Measurements from ENCODE around the gene CAND1. TPM values are rescaled to one million over a fixed set of nuclear protein-coding genes. Genes with fewer than 3 reads are reported as not detected.
"Not testable (repeated sequence)": the region's sequence is repeated elsewhere in the genome, so short reads cannot be mapped to it uniquely, and the experiment has no call there.

CAND1 gene
- total RNA-seq, 6 experiments from 2014 or later: 151 to 181 (median 165) TPM

DNA sequence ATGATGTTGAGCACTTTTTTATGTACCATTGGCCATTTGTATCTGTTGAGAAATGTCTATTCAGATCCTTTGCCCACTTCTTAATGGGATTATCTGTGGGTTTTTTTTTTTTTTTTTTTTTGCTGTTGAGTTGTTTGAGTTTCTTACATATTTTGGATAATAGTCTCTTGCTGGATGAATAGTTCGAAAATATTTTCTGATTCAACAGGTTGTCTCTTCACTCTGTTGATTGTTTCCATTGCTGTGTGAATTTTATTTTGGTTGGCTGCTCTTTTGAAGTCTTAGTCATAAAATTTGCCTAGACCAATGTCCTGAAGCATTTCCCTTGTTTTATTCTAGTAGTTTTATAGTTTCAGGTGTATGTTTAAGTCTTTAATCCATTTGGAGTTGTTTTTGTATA, 64.5 kb downstream of the CAND1 start:
- H3K36me3 Mint-ChIP-seq (ENCODE audit: low read depth): peaks cover 13% of the 10 kb centered on the region
- TF ChIP-seq, protein P1, sequence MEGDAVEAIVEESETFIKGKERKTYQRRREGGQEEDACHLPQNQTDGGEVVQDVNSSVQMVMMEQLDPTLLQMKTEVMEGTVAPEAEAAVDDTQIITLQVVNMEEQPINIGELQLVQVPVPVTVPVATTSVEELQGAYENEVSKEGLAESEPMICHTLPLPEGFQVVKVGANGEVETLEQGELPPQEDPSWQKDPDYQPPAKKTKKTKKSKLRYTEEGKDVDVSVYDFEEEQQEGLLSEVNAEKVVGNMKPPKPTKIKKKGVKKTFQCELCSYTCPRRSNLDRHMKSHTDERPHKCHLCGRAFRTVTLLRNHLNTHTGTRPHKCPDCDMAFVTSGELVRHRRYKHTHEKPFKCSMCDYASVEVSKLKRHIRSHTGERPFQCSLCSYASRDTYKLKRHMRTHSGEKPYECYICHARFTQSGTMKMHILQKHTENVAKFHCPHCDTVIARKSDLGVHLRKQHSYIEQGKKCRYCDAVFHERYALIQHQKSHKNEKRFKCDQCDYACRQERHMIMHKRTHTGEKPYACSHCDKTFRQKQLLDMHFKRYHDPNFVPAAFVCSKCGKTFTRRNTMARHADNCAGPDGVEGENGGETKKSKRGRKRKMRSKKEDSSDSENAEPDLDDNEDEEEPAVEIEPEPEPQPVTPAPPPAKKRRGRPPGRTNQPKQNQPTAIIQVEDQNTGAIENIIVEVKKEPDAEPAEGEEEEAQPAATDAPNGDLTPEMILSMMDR (IDR thresholded peaks at IDR 0.05): no peak
- DNase-seq: no peak
- H3K27me3 Mint-ChIP-seq (ENCODE audit: insufficient read depth): no peaks in the 10 kb centered on the region; the same call in 1 of the 2 replicates
- H3K27ac Mint-ChIP-seq: no peak overlapping the region
- H3K4me3 Mint-ChIP-seq: no peak overlapping the region
- H3K9me3 Mint-ChIP-seq: peaks cover 8% of the 10 kb centered on the region
- no peaks in the 10 kb centered on the region for H3K4me1 Mint-ChIP-seq (ENCODE audit: low read depth)

DNA sequence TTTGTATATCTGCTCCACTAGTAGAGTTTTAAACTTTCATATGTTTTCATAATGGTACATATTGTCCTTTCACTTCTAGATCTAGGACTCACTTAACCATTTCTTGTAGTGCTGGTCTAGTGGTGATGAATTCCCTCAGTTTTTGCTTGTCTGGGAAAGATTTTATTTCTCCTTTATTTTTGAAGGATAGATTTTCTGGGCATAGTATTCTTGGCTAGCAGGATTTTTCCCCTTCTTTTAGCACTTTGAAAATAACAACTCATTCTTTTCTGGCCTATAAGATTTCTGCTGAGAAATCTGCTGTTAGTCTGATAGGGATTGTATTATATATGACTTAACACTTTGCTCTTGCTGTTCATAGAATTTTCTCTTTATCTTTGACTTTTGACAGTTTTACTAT, 69.3 kb downstream of the CAND1 start:
- no peaks in the 10 kb centered on the region for H3K4me1 Mint-ChIP-seq (ENCODE audit: low read depth)
- H3K27ac Mint-ChIP-seq: no peak overlapping the region
- no peak overlapping the region for H3K4me3 Mint-ChIP-seq
- H3K9me3 Mint-ChIP-seq: peaks cover 16% of the 10 kb centered on the region
- TF ChIP-seq, protein P1 (IDR thresholded peaks at IDR 0.05): no peak
- DNase-seq: no peak
- peaks cover 2% of the 10 kb centered on the region; the same call in 1 of the 2 replicates for H3K27me3 Mint-ChIP-seq (ENCODE audit: insufficient read depth)
- H3K36me3 Mint-ChIP-seq (ENCODE audit: low read depth): peaks cover 18% of the 10 kb centered on the region

DNA sequence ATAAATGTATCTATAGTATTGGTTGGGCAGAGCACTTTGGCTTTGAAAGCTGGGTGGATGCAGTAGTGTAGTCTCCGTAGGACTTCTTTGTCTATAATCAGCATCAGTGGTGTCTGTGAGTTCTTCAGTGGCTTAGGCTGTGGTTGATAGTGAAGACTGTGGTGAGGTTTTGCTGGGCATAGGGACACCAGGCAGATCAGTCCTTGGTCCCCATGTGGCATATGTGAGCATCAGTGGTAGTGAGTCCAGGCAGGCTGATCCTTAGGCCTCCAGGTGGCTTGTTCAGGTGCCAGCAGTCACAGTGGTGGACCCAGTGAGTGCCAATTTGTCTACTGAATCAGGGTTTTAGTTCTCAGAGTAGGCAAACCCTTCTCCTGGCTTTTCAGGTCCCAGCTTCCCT, 70.4 kb downstream of the CAND1 start:
- Mint-ChIP-seq H3K9me3 (peaks cover 16% of the 10 kb centered on the region), H3K27ac (no peak overlapping the region), H3K27me3 (ENCODE audit: insufficient read depth) (peaks cover 2% of the 10 kb centered on the region; the same call in 1 of the 2 replicates), H3K4me3 (no peak overlapping the region), H3K4me1 (ENCODE audit: low read depth) (no peaks in the 10 kb centered on the region), H3K36me3 (ENCODE audit: low read depth) (peaks cover 18% of the 10 kb centered on the region)
- DNase-seq: no peak
- TF ChIP-seq, protein P1 (IDR thresholded peaks at IDR 0.05): no peak

DNA sequence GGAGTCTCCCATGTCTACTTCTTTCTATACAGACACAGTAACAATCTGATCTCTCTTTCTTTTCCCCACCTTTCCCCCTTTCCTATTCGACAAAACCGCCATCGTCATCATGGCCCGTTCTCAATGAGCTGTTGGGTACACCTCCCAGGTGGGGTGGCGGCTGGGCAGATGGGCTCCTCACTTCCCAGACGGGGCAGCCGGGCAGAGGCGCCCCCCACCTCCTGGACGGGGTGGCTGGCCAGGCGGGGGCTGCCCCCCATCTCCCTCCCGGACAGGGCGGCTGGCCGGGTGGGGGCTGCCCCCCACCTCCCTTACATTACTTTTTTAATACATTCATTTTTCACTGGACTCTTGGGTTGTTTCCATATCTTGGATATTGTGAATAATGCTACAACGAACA, 71.9 kb downstream of the CAND1 start:
- H3K4me3 Mint-ChIP-seq; H3K27me3 Mint-ChIP-seq (ENCODE audit: insufficient read depth); H3K27ac Mint-ChIP-seq; DNase-seq; H3K4me1 Mint-ChIP-seq (ENCODE audit: low read depth): not testable (repeated sequence)
- Mint-ChIP-seq H3K9me3 (peaks cover 16% of the 10 kb centered on the region), H3K36me3 (ENCODE audit: low read depth) (peaks cover 18% of the 10 kb centered on the region)

DNA sequence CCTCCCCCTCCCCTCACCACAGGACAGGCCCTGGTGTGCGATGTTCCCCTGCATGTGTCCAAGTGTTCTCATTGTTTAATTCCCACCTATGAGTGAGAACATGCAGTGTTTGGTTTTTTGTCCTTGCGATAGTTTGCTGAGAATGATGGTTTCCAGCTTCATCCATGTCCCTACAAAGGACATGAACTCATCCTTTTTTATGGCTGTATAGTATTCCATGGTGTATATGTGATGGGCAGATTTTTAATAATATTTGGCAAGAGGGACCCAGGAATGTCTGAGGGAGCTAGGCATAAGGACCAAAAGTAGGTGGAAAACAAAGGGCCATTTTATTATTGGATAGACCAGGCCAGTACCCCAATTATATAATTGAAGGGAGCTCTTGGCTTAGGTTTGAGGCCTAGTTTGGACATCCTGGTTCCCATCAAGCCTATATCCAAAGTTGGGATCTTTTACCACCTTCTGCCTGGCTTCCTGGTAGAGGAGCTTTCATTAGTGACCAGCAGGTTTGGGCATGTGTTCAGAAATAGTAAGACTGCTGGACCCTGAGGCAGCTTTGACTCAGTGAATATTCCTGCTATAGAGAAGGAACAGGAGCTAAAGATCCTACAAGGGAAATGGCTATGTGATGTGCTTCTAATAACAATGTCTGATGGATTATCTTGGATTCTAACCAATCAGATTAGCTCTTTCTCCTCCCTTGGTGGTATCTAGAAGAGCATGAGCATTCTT, 76.0 kb downstream of the CAND1 start:
- TF ChIP-seq, protein P1 (IDR thresholded peaks at IDR 0.05): no peak
- H3K4me3 Mint-ChIP-seq: no peak overlapping the region
- no peak overlapping the region for H3K27ac Mint-ChIP-seq
- no peak for DNase-seq
- peaks cover 3% of the 10 kb centered on the region for H3K27me3 Mint-ChIP-seq (ENCODE audit: insufficient read depth)
- peaks cover 9% of the 10 kb centered on the region; the same call in 1 of the 2 replicates for H3K36me3 Mint-ChIP-seq (ENCODE audit: low read depth)
- H3K9me3 Mint-ChIP-seq: no peaks in the 10 kb centered on the region
- no peaks in the 10 kb centered on the region for H3K4me1 Mint-ChIP-seq (ENCODE audit: low read depth)

DNA sequence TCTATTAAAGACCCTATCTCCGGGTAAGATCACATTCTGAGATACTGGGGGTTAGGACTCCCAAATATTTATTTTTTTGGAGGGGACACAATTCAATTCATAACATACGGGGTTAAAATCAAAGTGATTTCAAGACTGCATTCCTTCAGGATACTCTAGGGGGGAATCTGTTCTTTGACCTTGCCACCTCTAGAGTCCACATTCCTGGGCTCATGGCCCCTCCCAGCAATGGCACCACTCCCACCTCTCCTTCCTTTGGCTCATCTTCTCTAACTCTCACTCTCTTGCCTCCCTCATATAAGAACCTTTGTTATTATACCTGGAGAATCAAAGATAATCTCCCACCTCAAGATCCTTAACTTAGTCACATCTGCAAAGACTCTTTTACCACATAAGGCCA, 79.5 kb downstream of the CAND1 start:
- Mint-ChIP-seq H3K27me3 (ENCODE audit: insufficient read depth) (peaks cover 1% of the 10 kb centered on the region), H3K4me1 (ENCODE audit: low read depth) (peaks cover 6% of the 10 kb centered on the region), H3K36me3 (ENCODE audit: low read depth) (peaks cover 20% of the 10 kb centered on the region), H3K9me3 (no peaks in the 10 kb centered on the region), H3K27ac (no peak overlapping the region), H3K4me3 (no peak overlapping the region)
- no peak for DNase-seq
- TF ChIP-seq, protein P1 (IDR thresholded peaks at IDR 0.05): no peak
